Measurements from ENCODE around the gene KCNQ1. TPM values are rescaled to one million over a fixed set of nuclear protein-coding genes. Genes with fewer than 3 reads are reported as not detected.

KCNQ1 gene
- total RNA-seq, 1 donor from 2014 or later, result 0.16 TPM

DNA sequence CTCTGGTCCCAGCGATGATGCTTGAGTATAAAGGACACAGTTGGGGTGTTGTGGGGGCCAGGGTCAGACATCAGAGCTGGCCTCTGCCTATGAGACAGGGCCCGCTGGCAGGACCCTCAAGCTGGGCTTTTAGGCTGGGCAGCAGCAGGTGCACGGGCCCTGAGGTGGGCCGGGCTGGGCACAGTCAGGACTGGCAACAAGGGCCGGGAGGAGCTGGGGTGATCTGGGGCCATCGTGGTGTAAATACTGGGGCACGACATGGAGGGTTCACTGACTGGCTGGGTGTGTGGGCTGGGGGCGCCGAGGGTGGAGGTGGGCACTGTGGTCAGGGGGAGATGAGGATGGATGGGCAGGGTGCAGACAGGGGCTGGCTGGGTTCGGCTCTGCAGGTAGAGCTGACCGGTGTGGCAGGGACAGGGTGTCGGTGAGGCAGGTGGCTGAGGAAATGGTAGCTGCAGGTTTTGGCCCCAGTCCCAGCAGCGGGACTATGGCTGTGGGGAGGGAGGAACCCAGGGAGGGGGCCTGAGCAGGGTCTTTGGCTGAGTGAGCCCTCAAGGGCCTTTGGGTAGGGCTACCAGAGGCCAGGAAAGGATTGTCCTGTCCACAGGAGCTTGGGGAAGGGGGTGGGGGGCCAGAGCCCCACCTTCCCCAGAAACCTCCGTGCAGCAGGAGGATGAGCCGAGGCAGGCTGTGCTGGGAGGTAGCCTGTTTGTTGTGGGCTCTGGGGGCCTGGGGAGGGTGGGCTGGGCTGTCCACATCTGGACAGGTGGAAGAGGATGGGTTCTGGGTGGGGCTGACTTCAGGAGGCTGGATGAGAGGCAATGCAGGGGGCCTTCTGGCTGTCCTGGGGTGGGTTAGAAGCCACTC, 81.4 kb downstream of the KCNQ1 start:
- Mint-ChIP-seq H3K4me3 (ENCODE audit: unreplicated experiment) (no peak overlapping the region), H3K36me3 (ENCODE audit: unreplicated experiment) (no peaks in the 10 kb centered on the region), H3K9me3 (ENCODE audit: unreplicated experiment) (no peaks in the 10 kb centered on the region), H3K27me3 (ENCODE audit: unreplicated experiment) (peaks cover 20% of the 10 kb centered on the region), H3K4me1 (ENCODE audit: unreplicated experiment) (peaks cover 3% of the 10 kb centered on the region), H3K27ac (ENCODE audit: unreplicated experiment) (no peak overlapping the region)
- TF ChIP-seq, protein P1, sequence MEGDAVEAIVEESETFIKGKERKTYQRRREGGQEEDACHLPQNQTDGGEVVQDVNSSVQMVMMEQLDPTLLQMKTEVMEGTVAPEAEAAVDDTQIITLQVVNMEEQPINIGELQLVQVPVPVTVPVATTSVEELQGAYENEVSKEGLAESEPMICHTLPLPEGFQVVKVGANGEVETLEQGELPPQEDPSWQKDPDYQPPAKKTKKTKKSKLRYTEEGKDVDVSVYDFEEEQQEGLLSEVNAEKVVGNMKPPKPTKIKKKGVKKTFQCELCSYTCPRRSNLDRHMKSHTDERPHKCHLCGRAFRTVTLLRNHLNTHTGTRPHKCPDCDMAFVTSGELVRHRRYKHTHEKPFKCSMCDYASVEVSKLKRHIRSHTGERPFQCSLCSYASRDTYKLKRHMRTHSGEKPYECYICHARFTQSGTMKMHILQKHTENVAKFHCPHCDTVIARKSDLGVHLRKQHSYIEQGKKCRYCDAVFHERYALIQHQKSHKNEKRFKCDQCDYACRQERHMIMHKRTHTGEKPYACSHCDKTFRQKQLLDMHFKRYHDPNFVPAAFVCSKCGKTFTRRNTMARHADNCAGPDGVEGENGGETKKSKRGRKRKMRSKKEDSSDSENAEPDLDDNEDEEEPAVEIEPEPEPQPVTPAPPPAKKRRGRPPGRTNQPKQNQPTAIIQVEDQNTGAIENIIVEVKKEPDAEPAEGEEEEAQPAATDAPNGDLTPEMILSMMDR (IDR thresholded peaks at IDR 0.05), result no peak
- peak; percentile 80 for DNase-seq (ENCODE audit: extremely low spot score, unreplicated experiment)

- peaks cover 3% of the 10 kb centered on the region for H3K4me1 Mint-ChIP-seq (ENCODE audit: unreplicated experiment)
- no peak overlapping the region for H3K4me3 Mint-ChIP-seq (ENCODE audit: unreplicated experiment)
- no peaks in the 10 kb centered on the region for H3K9me3 Mint-ChIP-seq (ENCODE audit: unreplicated experiment)
- peak; percentile 81 for DNase-seq (ENCODE audit: extremely low spot score, unreplicated experiment)
- H3K27me3 Mint-ChIP-seq (ENCODE audit: unreplicated experiment), result peaks cover 19% of the 10 kb centered on the region
- H3K27ac Mint-ChIP-seq (ENCODE audit: unreplicated experiment), result no peak overlapping the region
- no peaks in the 10 kb centered on the region for H3K36me3 Mint-ChIP-seq (ENCODE audit: unreplicated experiment)
- TF ChIP-seq, protein P1 (IDR thresholded peaks at IDR 0.05), result no peak
These were observed 82.1 kb downstream of the KCNQ1 start for GRCh38 chr11:2526808-2527381.

DNA sequence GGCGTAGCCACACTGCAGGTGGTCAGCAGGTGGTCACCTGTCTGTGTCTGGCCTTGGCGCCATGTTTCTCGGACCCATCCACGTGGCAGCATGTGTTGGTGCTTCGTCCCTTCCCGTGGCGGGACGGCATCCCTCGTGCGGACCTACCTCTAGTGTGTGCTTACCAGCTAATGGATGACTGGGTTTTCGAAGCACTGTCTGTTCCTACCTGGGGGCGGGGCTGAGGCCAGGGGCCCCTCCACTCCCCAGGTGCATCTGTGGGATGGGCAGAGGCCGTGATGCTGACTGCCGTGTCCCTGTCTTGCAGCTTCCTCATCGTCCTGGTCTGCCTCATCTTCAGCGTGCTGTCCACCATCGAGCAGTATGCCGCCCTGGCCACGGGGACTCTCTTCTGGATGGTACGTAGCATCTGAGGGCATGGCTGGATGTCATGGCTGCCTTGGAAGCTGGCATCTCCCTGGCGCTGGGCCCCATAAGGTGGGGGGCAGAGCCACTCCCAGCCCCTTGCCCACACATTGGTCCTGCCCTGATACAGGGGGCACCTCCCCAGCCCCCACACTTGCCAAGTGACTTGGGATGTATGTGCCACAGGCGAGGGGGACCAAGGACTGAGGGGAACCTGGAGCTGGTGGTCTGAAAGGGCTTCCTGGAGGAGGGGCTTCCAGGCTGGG, 82.9 kb downstream of the KCNQ1 start:
- no peak for DNase-seq (ENCODE audit: extremely low spot score, unreplicated experiment)
- Mint-ChIP-seq H3K4me3 (ENCODE audit: unreplicated experiment) (no peak overlapping the region), H3K27ac (ENCODE audit: unreplicated experiment) (no peak overlapping the region), H3K4me1 (ENCODE audit: unreplicated experiment) (peaks cover 7% of the 10 kb centered on the region), H3K27me3 (ENCODE audit: unreplicated experiment) (peaks cover 19% of the 10 kb centered on the region), H3K9me3 (ENCODE audit: unreplicated experiment) (no peaks in the 10 kb centered on the region), H3K36me3 (ENCODE audit: unreplicated experiment) (no peaks in the 10 kb centered on the region)
- TF ChIP-seq, protein P1 (IDR thresholded peaks at IDR 0.05), result no peak

DNA sequence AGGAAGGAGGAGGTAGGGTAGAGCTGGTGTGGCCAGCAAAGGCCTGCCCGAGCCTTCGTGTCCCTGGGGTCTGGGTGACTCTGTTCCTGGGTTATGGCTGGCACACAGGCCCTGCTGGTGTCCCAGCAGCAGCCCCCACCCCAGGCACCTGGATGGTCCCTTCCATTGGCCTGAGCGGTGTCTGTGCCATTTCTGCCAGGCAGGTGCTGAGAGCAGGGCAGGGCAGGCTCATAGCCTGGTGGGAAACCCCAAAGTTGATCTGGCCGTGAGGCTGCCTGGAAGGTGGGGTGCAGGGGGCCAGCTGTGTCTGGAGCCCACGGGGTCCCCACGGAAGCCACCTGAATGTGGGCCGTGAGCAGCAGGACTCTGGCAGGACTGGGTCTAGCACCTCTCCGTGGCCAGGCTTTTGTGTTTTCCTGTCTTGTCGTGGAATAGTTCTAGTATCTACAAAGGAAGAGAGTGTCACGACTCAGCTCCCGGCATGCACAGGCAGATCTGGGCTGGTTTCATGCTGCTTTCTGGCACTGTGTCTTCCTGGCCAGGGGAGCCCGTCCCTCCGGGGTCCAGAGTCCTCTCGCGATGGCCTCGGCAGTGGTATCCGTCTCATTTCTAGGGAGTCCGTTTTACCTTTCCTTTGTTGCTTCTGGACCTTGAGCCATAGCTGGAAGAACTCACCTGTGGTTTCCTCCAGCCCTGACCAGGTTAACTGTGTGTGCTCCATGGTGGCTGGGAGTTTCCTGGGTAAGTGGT, 83.7 kb downstream of the KCNQ1 start:
- peaks cover 19% of the 10 kb centered on the region for H3K27me3 Mint-ChIP-seq (ENCODE audit: unreplicated experiment)
- no peak overlapping the region for H3K27ac Mint-ChIP-seq (ENCODE audit: unreplicated experiment)
- TF ChIP-seq, protein P1 (IDR thresholded peaks at IDR 0.05), result no peak
- no peak for DNase-seq (ENCODE audit: extremely low spot score, unreplicated experiment)
- H3K4me1 Mint-ChIP-seq (ENCODE audit: unreplicated experiment), result peaks cover 14% of the 10 kb centered on the region
- no peaks in the 10 kb centered on the region for H3K9me3 Mint-ChIP-seq (ENCODE audit: unreplicated experiment)
- H3K4me3 Mint-ChIP-seq (ENCODE audit: unreplicated experiment), result no peak overlapping the region
- no peaks in the 10 kb centered on the region for H3K36me3 Mint-ChIP-seq (ENCODE audit: unreplicated experiment)

All from osteocyte (in vitro differentiated cells).